HG03571 (cell line): ENCODE data around the gene SAT2.

Experiments
- ATAC-seq: cut with Tn5 transposase; IDR thresholded peaks from one replicate; pipeline ENCODE4 v1.9.1; 2021; ENCODE audit not compliant: unreplicated experiment

The SAT2 gene

DNA sequence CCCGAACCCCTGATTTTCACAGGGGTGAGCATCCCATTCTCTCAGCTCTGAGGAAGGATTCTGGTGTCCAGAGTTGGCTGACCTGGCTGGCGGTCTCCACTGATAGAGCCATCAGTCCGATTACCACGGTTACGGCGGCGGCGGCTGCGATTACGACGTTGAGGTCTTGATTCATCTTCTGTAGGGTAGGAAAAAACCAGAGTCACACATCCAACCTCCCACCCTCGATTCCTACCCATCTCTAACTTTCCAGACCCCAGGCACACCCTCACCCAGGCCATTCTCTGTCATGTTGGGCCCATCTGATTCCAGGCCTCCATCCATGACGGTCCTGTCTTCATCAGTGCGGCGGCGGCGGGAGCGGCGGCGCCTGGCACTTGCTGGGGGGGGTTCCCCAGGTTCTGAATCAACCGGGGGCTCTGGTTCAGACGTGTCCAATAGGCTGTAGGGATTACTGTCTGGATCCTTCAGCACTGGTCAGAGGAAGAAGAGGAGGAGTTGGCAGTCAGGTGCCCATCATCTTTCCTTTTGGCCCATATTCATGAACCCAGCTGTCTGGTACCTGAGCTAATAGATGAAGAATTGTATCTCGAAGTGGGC lies 35.1 kb downstream of the SAT2 start:
- no peak for ATAC-seq

DNA sequence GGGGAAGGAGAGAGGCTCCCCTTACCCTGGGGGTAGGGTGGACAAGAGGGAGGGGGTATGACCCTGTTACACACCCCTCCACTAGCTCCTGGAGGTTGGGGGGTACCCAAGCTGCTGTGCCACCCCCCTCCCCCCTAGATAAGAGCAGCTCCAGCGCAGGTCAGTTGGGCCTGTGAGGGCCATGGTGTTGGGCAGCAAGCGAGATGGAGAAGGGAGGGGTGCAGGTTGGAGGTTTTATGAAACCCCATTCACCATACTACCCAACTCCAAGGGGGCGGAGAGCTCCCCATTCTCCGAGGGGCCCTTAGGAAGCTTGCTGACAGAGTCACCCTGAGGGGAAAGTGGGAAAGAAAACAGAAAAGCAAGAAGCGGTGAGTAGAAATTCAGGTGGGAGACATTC lies 36.0 kb downstream of the SAT2 start:
- ATAC-seq, result no peak

GRCh38 chr17:7590743-7591142 lies 36.9 kb downstream of the SAT2 start:
- ATAC-seq, result no peak

GRCh38 chr17:7589891-7590691 lies 37.5 kb downstream of the SAT2 start, which contains the start of gene SOX15:
Gene SOX15, minus strand, starts transcription at chr17:7590094. Its CDS starts 418 bp downstream, at chr17:7589676.
- ATAC-seq, result no peak

GRCh38 chr17:7589204-7589868 lies 38.3 kb downstream of the SAT2 start:
- no peak for ATAC-seq

DNA sequence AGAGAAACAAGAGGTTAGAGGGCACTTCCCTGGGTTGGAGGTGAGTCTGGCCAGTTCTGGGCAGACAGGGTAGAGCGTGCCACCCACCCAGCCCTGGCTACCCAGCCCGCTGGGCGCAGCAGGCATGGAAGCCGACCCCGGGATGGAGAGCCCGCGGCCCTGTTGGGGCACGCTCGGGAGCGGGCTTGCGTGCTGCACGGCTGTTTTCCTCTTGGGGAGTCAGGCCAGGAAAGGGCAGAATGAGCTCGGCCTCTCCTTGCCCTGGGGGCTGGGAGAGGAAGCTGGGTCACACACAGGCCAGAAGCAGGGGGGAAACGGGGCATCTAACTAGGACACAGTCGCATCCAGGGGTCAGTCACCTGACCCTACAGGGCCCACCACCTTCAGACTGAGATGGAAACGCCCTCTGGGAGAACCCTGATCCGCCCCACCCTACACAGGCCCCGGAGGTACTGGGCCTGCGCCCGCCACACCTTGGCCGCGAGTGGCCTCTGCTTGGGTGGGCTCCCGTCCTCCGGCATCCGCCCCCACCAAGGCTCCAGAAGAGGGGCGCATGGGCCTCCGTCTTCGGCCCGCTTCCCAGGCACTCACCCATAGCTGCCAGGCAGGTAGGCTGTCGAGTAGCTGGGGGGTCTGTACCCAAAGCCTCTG lies 38.9 kb downstream of the SAT2 start:
- ATAC-seq, result no peak

DNA sequence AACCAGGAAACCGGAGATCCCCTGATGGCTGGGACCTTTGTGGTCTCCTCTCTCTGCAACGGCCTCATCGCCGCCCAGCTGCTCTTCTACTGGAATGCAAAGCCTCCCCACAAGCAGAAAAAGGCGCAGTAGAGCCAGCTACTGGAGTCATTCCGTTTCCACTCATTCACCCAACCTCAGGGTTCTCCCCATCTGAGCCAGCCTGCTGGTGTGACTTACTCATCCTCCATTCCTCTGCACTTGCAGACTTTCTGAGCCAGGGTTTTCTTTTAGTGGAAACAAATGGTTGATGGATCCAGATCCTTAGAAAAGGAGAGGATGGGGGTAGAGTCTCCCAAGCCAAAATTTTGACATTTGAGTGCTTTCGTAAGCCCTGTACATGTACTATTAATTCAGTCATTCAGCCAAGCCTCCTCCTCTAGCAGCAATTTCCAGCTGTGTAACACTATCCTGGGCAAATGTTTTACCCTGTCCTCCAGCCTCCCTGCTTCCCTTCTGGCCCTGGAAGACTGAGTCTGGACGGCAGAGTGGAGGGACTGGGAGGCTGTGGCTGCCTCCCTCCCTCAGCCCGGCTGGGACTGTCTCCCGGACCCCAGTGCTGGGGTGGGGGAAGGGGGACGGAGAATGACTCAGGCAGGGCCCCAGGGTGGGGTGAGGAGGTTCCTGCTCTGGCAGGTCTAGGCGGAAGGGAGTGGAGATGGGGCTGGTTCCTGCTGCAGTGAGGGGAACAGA lies 40.0 kb downstream of the SAT2 start:
- no peak for ATAC-seq

- no peak for ATAC-seq
These were observed 40.8 kb downstream of the SAT2 start for GRCh38 chr17:7586673-7587419.

GRCh38 chr17:7583253-7584109 lies 44.1 kb downstream of the SAT2 start, which contains the start of gene MPDU1:
Gene MPDU1, plus strand, starts transcription at chr17:7583852. Its CDS starts 11 bp downstream, at chr17:7583863.
- ATAC-seq, result peak; percentile 48

GRCh38 chr17:7582396-7583252 lies 45.0 kb downstream of the SAT2 start:
- no peak for ATAC-seq

DNA sequence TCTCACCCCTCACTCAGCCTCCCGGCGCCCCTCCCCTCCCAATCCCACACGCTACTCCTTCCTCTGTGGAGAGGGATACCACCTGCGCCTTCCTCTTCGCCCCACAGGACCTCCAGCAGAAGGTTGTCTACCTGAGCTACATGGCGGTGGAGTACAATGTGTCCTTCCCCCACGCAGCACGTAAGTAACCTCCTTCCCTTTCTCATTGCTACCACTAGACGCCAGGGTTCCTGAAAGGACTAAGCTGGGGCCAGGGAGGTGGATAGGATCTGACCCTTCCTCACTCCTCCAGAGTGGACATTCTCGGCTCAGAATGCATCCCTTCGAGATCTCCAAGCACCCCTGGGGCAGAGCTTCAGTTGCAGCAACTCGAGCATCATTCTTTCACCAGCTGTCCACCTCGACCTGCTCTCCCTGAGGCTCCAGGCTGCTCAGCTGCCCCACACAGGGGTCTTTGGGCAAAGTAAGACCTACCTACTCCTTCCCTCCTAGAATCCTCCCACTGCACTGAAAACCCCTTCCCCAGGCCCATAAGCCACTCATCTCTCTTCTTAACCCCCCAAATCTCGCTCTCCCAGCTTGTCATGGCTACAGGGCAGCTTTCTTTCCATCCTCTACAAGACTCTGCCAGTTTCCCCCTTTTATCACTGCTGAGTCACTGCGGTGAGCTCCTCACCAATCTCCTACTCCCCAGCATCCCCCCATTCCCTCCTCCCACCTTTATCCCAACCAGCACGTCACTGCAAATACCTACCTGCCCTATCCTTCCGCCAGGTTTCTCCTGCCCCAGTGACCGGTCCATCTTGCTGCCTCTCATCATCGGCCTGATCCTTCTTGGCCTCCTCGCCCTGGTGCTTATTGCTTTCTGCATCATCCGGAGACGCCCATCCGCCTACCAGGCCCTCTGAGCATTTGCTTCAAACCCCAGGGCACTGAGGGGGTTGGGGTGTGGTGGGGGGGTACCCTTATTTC lies 46.7 kb downstream of the SAT2 start:
- ATAC-seq, result no peak

DNA sequence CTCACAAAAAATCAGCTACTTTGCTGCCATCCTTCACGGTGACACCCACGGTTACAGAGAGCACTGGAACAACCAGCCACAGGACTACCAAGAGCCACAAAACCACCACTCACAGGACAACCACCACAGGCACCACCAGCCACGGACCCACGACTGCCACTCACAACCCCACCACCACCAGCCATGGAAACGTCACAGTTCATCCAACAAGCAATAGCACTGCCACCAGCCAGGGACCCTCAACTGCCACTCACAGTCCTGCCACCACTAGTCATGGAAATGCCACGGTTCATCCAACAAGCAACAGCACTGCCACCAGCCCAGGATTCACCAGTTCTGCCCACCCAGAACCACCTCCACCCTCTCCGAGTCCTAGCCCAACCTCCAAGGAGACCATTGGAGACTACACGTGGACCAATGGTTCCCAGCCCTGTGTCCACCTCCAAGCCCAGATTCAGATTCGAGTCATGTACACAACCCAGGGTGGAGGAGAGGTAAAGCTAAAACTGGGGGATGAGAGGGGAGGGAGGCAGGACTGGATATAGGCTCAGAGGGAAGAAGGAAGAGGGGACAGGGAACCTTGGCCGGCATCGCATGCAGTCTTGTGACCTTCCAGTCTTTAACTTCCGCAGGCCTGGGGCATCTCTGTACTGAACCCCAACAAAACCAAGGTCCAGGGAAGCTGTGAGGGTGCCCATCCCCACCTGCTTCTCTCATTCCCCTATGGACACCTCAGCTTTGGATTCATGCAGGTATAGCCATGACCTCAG lies 47.6 kb downstream of the SAT2 start:
- ATAC-seq, result no peak

GRCh38 chr17:7579001-7579833 lies 48.4 kb downstream of the SAT2 start, which contains the start of gene CD68:
Gene CD68, plus strand, starts transcription at chr17:7579638. Its CDS starts 40 bp downstream, at chr17:7579678.
- ATAC-seq, result peak; percentile 41

GRCh38 chr17:7577327-7578199 lies 50.1 kb downstream of the SAT2 start:
- no peak for ATAC-seq
